ENCODE measurements around the gene PAK6.
A peak's percentile ranks its signal among the peaks of the same experiment; 100 is the strongest.

Gene PAK6

GRCh38 chr15:40270246-40270995 is 31.6 kb downstream of the PAK6 start:
- peak in 1 of 2 experiments; percentile 48 for DNase-seq (ENCODE audit: low read depth in 1 of 2, low spot score in 1 of 2)
- TF ChIP-seq SPI1 (IDR thresholded peaks at IDR 0.05; ENCODE audit: borderline replicate concordance, low read depth) (no peak), POLR2AphosphoS5 (IDR thresholded peaks at IDR 0.05; ENCODE audit: low read depth) (no peak), GABPA (IDR thresholded peaks at IDR 0.05; ENCODE audit: low read depth) (no peak)
- TF ChIP-seq, protein P1, sequence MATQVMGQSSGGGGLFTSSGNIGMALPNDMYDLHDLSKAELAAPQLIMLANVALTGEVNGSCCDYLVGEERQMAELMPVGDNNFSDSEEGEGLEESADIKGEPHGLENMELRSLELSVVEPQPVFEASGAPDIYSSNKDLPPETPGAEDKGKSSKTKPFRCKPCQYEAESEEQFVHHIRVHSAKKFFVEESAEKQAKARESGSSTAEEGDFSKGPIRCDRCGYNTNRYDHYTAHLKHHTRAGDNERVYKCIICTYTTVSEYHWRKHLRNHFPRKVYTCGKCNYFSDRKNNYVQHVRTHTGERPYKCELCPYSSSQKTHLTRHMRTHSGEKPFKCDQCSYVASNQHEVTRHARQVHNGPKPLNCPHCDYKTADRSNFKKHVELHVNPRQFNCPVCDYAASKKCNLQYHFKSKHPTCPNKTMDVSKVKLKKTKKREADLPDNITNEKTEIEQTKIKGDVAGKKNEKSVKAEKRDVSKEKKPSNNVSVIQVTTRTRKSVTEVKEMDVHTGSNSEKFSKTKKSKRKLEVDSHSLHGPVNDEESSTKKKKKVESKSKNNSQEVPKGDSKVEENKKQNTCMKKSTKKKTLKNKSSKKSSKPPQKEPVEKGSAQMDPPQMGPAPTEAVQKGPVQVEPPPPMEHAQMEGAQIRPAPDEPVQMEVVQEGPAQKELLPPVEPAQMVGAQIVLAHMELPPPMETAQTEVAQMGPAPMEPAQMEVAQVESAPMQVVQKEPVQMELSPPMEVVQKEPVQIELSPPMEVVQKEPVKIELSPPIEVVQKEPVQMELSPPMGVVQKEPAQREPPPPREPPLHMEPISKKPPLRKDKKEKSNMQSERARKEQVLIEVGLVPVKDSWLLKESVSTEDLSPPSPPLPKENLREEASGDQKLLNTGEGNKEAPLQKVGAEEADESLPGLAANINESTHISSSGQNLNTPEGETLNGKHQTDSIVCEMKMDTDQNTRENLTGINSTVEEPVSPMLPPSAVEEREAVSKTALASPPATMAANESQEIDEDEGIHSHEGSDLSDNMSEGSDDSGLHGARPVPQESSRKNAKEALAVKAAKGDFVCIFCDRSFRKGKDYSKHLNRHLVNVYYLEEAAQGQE (IDR thresholded peaks at IDR 0.05; ENCODE audit: insufficient replicate concordance, low read depth) = no peak
- TF ChIP-seq, protein P2, sequence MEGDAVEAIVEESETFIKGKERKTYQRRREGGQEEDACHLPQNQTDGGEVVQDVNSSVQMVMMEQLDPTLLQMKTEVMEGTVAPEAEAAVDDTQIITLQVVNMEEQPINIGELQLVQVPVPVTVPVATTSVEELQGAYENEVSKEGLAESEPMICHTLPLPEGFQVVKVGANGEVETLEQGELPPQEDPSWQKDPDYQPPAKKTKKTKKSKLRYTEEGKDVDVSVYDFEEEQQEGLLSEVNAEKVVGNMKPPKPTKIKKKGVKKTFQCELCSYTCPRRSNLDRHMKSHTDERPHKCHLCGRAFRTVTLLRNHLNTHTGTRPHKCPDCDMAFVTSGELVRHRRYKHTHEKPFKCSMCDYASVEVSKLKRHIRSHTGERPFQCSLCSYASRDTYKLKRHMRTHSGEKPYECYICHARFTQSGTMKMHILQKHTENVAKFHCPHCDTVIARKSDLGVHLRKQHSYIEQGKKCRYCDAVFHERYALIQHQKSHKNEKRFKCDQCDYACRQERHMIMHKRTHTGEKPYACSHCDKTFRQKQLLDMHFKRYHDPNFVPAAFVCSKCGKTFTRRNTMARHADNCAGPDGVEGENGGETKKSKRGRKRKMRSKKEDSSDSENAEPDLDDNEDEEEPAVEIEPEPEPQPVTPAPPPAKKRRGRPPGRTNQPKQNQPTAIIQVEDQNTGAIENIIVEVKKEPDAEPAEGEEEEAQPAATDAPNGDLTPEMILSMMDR (IDR thresholded peaks at IDR 0.05; ENCODE audit: insufficient read depth, low read length) = no peak
- Histone ChIP-seq H3K27me3 (ENCODE audit: insufficient read depth, poor library complexity, severe bottlenecking) (no peaks in the 10 kb centered on the region), H3K4me3 (replicated peaks; ENCODE audit: insufficient read depth, low read length) (no peak overlapping the region), H3K27ac (replicated peaks) (no peak overlapping the region)

- no peak for DNase-seq (ENCODE audit: low read depth in 1 of 2, low spot score in 1 of 2)
- Histone ChIP-seq H3K27ac (replicated peaks) (no peak overlapping the region), H3K27me3 (ENCODE audit: insufficient read depth, poor library complexity, severe bottlenecking) (no peaks in the 10 kb centered on the region), H3K4me3 (replicated peaks; ENCODE audit: insufficient read depth, low read length) (no peak overlapping the region)
- TF ChIP-seq GABPA (IDR thresholded peaks at IDR 0.05; ENCODE audit: low read depth) (no peak), SPI1 (IDR thresholded peaks at IDR 0.05; ENCODE audit: borderline replicate concordance, low read depth) (no peak), POLR2AphosphoS5 (IDR thresholded peaks at IDR 0.05; ENCODE audit: low read depth) (no peak)
- TF ChIP-seq, protein P1 (IDR thresholded peaks at IDR 0.05; ENCODE audit: insufficient replicate concordance, low read depth) = no peak
Measured at GRCh38 chr15:40271685-40272484, 33.0 kb downstream of the PAK6 start.

- DNase-seq (ENCODE audit: low read depth in 1 of 2, low spot score in 1 of 2) = no peak
- Histone ChIP-seq H3K27ac (replicated peaks) (no peak overlapping the region), H3K4me3 (replicated peaks; ENCODE audit: insufficient read depth, low read length) (no peak overlapping the region), H3K27me3 (ENCODE audit: insufficient read depth, poor library complexity, severe bottlenecking) (no peaks in the 10 kb centered on the region)
- no peak for TF ChIP-seq SPI1 (IDR thresholded peaks at IDR 0.05; ENCODE audit: borderline replicate concordance, low read depth)
- TF ChIP-seq POLR2AphosphoS5 (IDR thresholded peaks at IDR 0.05; ENCODE audit: low read depth) = no peak
- TF ChIP-seq, protein P1 (IDR thresholded peaks at IDR 0.05; ENCODE audit: insufficient replicate concordance, low read depth) = no peak
- no peak for TF ChIP-seq GABPA (IDR thresholded peaks at IDR 0.05; ENCODE audit: low read depth)
- TF ChIP-seq, protein P2 (IDR thresholded peaks at IDR 0.05; ENCODE audit: insufficient read depth, low read length) = no peak
Measured at GRCh38 chr15:40272485-40273056, 33.7 kb downstream of the PAK6 start.

Measured in HL-60 (cell line).